Stimulated activated CD4-positive, alpha-beta T cell treated with anti-CD3 and anti-CD28 coated beads, Interleukin-12 subunit alpha, Interleukin-12 subunit beta, amount 100 ng/mL, for 4 hours (primary cell): ENCODE measurements around the gene PABPN1.
"Not testable (repeated sequence)": the region's sequence is repeated elsewhere in the genome, so short reads cannot be mapped to it uniquely, and the experiment has no call there.

Experiments
- DNase-seq: peaks from one replicate; pipeline ENCODE4 v3.0.0-alpha.2; 2020

PABPN1 gene

GRCh38 chr14:23301288-23301968, 19.8 kb upstream of the PABPN1 start:
- peak; percentile 96 for DNase-seq

- DNase-seq: no peak
Measured at GRCh38 chr14:23301969-23302289, 19.3 kb upstream of the PABPN1 start.

- DNase-seq: peak; percentile 83
Measured at GRCh38 chr14:23302290-23303225, 18.7 kb upstream of the PABPN1 start, which contains the start of gene PPP1R3E. Gene PPP1R3E (minus strand): TSS chr14:23302859. CDS start chr14:23302576, 283 bp downstream.

GRCh38 chr14:23306412-23307145, 14.7 kb upstream of the PABPN1 start, which contains the start of gene BCL2L2:
Gene BCL2L2 (plus strand): TSS chr14:23306833. CDS start chr14:23307768, 935 bp downstream.
- no peak for DNase-seq

DNA sequence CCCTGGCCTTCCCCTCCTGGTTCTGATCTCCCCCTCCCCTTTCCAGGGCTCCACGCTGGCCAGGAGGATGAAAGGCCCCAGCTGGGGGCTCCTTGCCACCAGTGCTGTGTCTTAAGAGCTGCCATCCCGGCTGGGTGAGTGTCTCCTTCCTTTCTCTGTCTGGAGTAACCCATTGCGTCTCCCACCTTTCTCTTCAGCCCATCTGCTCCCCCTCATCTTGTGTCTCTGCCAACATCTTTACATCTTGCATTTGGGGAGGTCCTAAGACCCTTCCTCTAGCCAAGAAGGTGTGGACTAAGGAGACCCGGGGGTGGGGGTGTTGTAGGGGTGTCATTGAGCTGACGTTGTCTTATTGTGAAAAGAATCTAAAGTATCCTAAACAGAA, 14.1 kb upstream of the PABPN1 start:
- DNase-seq: no peak

GRCh38 chr14:23307687-23308644, 13.3 kb upstream of the PABPN1 start:
- DNase-seq: no peak

DNA sequence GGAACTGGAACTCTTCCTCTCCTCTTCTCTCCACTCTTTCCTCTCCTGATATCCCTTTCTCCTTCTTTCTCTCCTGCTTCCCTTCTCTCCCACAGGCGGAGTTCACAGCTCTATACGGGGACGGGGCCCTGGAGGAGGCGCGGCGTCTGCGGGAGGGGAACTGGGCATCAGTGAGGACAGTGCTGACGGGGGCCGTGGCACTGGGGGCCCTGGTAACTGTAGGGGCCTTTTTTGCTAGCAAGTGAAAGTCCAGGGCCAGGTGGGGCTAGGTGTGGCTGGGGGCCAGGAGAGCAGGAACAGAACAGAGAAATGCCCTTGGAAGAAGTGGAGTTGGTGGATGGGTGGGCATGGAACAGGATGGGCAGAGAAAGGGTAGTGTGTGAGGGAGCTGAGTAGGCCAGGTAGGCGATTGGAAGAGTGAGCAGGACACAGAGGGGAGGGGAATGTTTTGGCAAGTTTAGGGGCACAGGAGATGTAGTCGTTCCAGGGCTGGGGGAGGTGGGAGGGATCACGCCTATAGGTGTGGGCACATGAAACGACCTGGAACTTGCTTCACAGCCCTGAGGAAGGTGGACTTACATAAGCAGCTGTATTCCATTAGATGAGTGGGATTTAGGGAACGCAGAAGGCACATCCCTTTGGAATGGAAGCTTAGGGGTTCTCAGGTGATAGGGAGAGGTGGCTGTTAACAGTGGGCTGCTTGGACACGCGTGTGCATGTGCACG, 12.4 kb upstream of the PABPN1 start:
- no peak for DNase-seq

DNA sequence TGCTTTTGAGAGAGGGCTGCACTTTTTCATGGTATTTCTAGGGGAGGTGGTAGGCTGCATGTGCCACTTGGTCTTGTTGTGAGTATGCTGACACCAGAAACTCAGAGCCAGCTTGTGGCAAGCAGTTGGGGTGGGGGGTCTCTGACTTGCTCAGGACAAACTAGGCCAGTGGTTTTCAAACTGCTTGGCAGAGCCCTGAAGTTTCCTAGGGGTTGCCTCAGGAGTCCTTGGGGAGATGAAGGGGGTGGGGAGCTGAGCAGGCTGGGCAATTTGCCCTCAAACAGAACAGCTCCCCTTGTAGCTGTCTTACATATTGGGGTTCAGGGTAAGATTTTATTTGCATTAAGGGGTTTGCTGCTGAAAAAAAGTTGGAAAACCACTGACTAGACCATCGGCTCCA, 10.7 kb upstream of the PABPN1 start:
- no peak for DNase-seq

- no peak for DNase-seq
Measured at GRCh38 chr14:23316300-23316699, 5.0 kb upstream of the PABPN1 start.

GRCh38 chr14:23319746-23320583, 1.3 kb upstream of the PABPN1 start:
- DNase-seq: no peak

GRCh38 chr14:23321572-23322547, 603 bp downstream of the PABPN1 start:
- peak; percentile 37 for DNase-seq

- no peak for DNase-seq
Measured at GRCh38 chr14:23322568-23323517, 1.6 kb downstream of the PABPN1 start.

GRCh38 chr14:23323838-23324454, 2.7 kb downstream of the PABPN1 start:
- DNase-seq: no peak

DNA sequence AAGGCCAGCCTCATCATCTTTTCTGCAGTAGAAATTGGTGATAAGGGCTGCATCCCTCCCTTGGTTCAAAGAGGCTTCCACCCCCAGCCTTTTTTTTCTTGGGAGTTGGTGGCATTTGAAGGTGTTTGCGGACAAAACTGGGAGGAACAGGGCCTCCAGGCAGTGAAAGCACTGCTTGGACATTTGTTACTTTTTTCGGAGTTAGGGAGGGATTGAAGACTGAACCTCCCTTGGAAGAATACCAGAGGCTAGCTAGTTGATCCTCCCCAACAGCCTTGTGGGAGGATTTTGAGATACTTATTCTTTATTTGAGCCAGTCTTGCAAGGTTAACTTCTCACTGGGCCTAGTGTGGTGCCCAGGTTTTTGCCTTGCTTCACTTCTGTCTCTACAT, 3.2 kb downstream of the PABPN1 start:
- DNase-seq: no peak

- DNase-seq: no peak
Measured at GRCh38 chr14:23324993-23325392, 3.7 kb downstream of the PABPN1 start.

- not testable (repeated sequence) for DNase-seq
Measured at GRCh38 chr14:23325746-23326145, 4.5 kb downstream of the PABPN1 start.

- no peak for DNase-seq
Measured at GRCh38 chr14:23326491-23327332, 5.5 kb downstream of the PABPN1 start.
